Liver (tissue), 3 donors: Measurements from ENCODE around the gene ASPG.

ENCODE experiments used
- TAF1 ChIP-seq: conservative IDR thresholded peaks from 2 replicates; pipeline ENCODE4 v1.6.1; 2016; ENCODE audit warnings: antibody characterized with exemption, mild to moderate bottlenecking
- TF ChIP-seq, protein P1 (sequence below): IDR thresholded peaks from 2 replicates; pipeline ENCODE4 v1.6.1; 2016; ENCODE audit warnings: antibody characterized with exemption
- TF ChIP-seq, protein P2 (sequence below): fragments of 150-350 bp; IDR thresholded peaks from 2 replicates; pipeline ENCODE4 v1.5.1; 2017; ENCODE audit warnings: improper control_type of control experiment, low read depth, low read length; ENCODE audit not compliant: missing input control
- donor health status: healthy.
- donor health status: healthy.

DNA sequence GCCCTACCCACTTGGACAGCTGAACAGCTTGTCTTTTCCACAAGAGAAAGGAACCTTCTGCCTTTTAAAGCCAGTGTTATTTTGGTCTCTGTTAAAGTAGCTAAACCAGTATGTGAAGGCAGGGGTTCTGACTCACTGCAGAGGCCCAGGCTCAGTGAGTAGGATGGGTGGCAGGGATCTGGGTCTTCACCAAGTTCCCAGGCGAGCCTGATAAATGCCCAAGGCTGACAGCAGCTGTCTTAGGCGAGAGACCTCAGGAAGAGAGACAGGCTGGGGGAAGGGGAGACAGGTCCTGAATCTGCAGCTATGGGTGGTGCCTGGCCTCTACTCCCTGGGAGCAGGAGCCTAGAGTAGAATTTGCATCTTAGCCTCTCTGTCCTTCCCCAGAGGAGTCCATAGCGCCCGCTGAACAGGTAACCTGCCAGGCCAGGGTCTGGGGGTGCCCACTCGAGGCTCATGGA lies 34.8 kb downstream of the ASPG start:
- TF ChIP-seq, protein P1, sequence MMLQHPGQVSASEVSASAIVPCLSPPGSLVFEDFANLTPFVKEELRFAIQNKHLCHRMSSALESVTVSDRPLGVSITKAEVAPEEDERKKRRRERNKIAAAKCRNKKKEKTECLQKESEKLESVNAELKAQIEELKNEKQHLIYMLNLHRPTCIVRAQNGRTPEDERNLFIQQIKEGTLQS: no peak
- TF ChIP-seq TAF1: no peak
- TF ChIP-seq, protein P2, sequence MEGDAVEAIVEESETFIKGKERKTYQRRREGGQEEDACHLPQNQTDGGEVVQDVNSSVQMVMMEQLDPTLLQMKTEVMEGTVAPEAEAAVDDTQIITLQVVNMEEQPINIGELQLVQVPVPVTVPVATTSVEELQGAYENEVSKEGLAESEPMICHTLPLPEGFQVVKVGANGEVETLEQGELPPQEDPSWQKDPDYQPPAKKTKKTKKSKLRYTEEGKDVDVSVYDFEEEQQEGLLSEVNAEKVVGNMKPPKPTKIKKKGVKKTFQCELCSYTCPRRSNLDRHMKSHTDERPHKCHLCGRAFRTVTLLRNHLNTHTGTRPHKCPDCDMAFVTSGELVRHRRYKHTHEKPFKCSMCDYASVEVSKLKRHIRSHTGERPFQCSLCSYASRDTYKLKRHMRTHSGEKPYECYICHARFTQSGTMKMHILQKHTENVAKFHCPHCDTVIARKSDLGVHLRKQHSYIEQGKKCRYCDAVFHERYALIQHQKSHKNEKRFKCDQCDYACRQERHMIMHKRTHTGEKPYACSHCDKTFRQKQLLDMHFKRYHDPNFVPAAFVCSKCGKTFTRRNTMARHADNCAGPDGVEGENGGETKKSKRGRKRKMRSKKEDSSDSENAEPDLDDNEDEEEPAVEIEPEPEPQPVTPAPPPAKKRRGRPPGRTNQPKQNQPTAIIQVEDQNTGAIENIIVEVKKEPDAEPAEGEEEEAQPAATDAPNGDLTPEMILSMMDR: no peak
